AG10803 (cell line): ENCODE results near the gene LRP10.

Experiments
- DNase-seq: peaks from one replicate; pipeline ENCODE4 v3.0.0; 2010; ENCODE audit warnings: low read depth
- H3K4me3 ChIP-seq: 2 replicates; pipeline ENCODE4 v1.5.1; 2011; ENCODE audit warnings: mild to moderate bottlenecking, low read length, control low read depth
- TF ChIP-seq, protein P1 (sequence below): conservative IDR thresholded peaks from 2 replicates; pipeline ENCODE4 v1.5.1; 2011; ENCODE audit warnings: mild to moderate bottlenecking, low read length, control low read depth, inconsistent platforms

LRP10 gene

GRCh38 chr14:22839159-22839779 lies 32.3 kb upstream of the LRP10 start:
- TF ChIP-seq, protein P1, sequence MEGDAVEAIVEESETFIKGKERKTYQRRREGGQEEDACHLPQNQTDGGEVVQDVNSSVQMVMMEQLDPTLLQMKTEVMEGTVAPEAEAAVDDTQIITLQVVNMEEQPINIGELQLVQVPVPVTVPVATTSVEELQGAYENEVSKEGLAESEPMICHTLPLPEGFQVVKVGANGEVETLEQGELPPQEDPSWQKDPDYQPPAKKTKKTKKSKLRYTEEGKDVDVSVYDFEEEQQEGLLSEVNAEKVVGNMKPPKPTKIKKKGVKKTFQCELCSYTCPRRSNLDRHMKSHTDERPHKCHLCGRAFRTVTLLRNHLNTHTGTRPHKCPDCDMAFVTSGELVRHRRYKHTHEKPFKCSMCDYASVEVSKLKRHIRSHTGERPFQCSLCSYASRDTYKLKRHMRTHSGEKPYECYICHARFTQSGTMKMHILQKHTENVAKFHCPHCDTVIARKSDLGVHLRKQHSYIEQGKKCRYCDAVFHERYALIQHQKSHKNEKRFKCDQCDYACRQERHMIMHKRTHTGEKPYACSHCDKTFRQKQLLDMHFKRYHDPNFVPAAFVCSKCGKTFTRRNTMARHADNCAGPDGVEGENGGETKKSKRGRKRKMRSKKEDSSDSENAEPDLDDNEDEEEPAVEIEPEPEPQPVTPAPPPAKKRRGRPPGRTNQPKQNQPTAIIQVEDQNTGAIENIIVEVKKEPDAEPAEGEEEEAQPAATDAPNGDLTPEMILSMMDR: no peak
- DNase-seq: peak; percentile 60
- H3K4me3 ChIP-seq: peak overlapping the region; percentile 93

GRCh38 chr14:22841311-22841710 lies 30.2 kb upstream of the LRP10 start:
- no peak overlapping the region for H3K4me3 ChIP-seq
- DNase-seq: no peak
- TF ChIP-seq, protein P1: no peak

DNA sequence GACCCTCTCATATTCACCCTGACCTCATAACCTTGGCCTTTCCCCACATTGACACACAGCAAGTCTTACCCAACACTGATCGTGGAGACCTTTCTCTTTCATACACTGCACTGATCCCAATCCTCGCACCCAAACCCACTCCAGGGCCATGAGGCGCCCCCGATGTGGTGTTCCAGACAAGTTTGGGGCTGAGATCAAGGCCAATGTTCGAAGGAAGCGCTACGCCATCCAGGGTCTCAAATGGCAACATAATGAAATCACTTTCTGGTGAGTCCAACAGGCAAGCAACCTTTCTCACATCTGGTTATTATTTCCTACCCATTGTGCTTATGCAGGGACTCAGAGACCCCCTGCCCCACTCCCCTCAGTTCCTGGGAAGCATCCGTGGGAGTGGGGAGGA lies 29.8 kb upstream of the LRP10 start:
- DNase-seq: no peak
- TF ChIP-seq, protein P1: no peak
- no peak overlapping the region for H3K4me3 ChIP-seq

GRCh38 chr14:22842211-22843122 lies 29.1 kb upstream of the LRP10 start:
- TF ChIP-seq, protein P1: no peak
- no peak overlapping the region; the same call in 1 of the 2 replicates for H3K4me3 ChIP-seq
- DNase-seq: peak; percentile 37

- no peak overlapping the region for H3K4me3 ChIP-seq
- TF ChIP-seq, protein P1: no peak
- no peak for DNase-seq
Measured at GRCh38 chr14:22843123-22843925, 28.2 kb upstream of the LRP10 start.

DNA sequence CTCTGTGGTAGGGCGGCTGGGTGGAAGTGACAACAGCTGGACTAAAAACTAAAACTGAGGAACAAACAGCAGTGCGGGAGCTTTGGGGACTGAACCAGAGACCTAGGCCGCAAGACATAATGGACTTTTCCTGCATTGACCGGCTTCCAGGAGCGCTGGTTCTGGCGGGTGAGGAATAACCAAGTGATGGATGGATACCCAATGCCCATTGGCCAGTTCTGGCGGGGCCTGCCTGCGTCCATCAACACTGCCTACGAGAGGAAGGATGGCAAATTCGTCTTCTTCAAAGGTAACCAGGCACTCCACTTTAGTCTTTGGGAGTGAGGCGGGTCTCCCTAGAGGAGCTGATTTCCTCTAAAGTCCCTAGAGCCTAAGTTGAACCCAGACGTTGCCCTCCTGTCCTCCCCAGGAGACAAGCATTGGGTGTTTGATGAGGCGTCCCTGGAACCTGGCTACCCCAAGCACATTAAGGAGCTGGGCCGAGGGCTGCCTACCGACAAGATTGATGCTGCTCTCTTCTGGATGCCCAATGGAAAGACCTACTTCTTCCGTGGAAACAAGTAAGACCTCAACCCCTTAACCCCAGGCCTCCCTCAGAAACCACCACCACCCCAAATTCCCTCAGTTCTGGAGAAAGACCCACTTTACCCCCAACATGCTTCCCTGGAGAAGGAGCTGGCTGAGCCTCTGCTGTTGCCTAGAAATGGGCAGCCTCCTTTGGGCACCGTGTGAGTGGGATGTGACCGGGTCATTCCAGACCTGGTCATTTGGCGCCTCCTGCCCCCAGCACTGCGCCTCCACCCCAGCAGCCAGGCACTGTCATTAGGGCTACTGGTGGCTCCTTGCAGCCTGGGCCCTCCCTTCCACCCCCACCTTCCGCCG lies 27.1 kb upstream of the LRP10 start:
- no peak for DNase-seq
- no peak overlapping the region for H3K4me3 ChIP-seq
- TF ChIP-seq, protein P1: no peak
